Ishikawa (cell line): ENCODE results near the gene FETUB.

Source experiments
- EGR1 ChIP-seq: IDR thresholded peaks from 2 replicates; pipeline ENCODE4 v1.6.1; 2012
- EP300 ChIP-seq: IDR thresholded peaks from 2 replicates; pipeline ENCODE4 v1.6.1; 2012; ENCODE audit warnings: borderline replicate concordance
- MAX ChIP-seq: IDR thresholded peaks from 2 replicates; pipeline ENCODE4 v1.6.1; 2012
- NFIC ChIP-seq: IDR thresholded peaks from 2 replicates; pipeline ENCODE4 v1.6.1; 2012
- RAD21 ChIP-seq: IDR thresholded peaks from 2 replicates; pipeline ENCODE4 v1.6.1; 2012; ENCODE audit warnings: low read depth
- REST ChIP-seq: IDR thresholded peaks from 2 replicates; pipeline ENCODE4 v1.6.1; 2012; ENCODE audit warnings: low read depth, mild to moderate bottlenecking
- TAF1 ChIP-seq: IDR thresholded peaks from 2 replicates; pipeline ENCODE4 v1.6.1; 2012; ENCODE audit warnings: low read depth, mild to moderate bottlenecking
- TCF12 ChIP-seq: IDR thresholded peaks from 2 replicates; pipeline ENCODE4 v1.6.1; 2012; ENCODE audit warnings: low read depth
- TEAD4 ChIP-seq: IDR thresholded peaks from 2 replicates; pipeline ENCODE4 v1.6.1; 2012
- USF1 ChIP-seq: IDR thresholded peaks from 2 replicates; pipeline ENCODE4 v1.6.1; 2012
- YY1 ChIP-seq: IDR thresholded peaks from 2 replicates; pipeline ENCODE4 v1.6.1; 2012; ENCODE audit warnings: low read depth

GRCh38 chr3:186625600-186626042, 14.6 kb upstream of the FETUB start:
- TF ChIP-seq EGR1 (no peak), USF1 (no peak), RAD21 (no peak), MAX (no peak), TEAD4 (no peak), REST (no peak), NFIC (no peak), EP300 (no peak), TAF1 (no peak), YY1 (no peak), TCF12 (no peak)
